ENCODE results near the gene DTX2. TPM values are rescaled to one million over a fixed set of nuclear protein-coding genes. Genes with fewer than 3 reads are reported as not detected.
"Not testable (repeated sequence)": the region's sequence is repeated elsewhere in the genome, so short reads cannot be mapped to it uniquely, and the experiment has no call there.

DTX2 gene
- total RNA-seq, 2 experiments from 2014 or later = 28.0 to 30.6 TPM

GRCh38 chr7:76428868-76429805 is 32.4 kb upstream of the DTX2 start:
- Mint-ChIP-seq H3K27ac (no peak overlapping the region), H3K27me3 (ENCODE audit: low read depth) (no peaks in the 10 kb centered on the region), H3K9me3 (ENCODE audit: insufficient read depth) (no peaks in the 10 kb centered on the region), H3K36me3 (ENCODE audit: low read depth) (no peaks in the 10 kb centered on the region), H3K4me3 (no peak overlapping the region), H3K4me1 (ENCODE audit: low read depth) (peaks cover 7% of the 10 kb centered on the region)
- DNase-seq (no peak), ATAC-seq (no peak)
- ChIA-PET CTCF (no interaction called here), POLR2A (no interaction called here)

DNA sequence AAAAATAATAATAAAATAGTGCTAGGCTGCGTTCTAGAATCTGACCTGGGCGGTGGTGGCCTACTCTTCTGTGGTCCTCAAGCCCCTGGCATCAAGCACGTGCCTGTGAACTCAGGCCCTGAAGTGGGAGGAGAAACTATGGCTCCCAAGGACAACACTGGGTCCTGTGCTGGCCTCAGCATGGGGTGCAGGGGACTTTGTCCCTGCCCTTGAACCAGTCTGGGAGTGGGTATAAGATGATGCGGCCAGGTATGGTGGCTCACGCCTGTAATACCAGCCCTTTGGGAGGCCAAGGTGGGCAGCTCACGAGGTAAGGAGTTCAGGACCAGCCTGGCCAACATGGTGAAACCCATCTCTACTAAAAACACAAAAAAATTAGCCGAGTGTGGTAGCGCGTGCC is 31.3 kb upstream of the DTX2 start:
- Mint-ChIP-seq H3K4me3 (no peak overlapping the region), H3K27ac (no peak overlapping the region), H3K36me3 (ENCODE audit: low read depth) (no peaks in the 10 kb centered on the region), H3K9me3 (ENCODE audit: insufficient read depth) (no peaks in the 10 kb centered on the region), H3K4me1 (ENCODE audit: low read depth) (peaks cover under 1% of the 10 kb centered on the region), H3K27me3 (ENCODE audit: low read depth) (no peaks in the 10 kb centered on the region)
- CTCF ChIA-PET = no interaction called here
- DNase-seq (no peak), ATAC-seq (no peak)
- POLR2A ChIA-PET = no interaction called here

- DNase-seq (no peak), ATAC-seq (no peak)
- CTCF ChIA-PET = no interaction called here
- Mint-ChIP-seq H3K4me1 (ENCODE audit: low read depth) (no peaks in the 10 kb centered on the region), H3K27me3 (ENCODE audit: low read depth) (no peaks in the 10 kb centered on the region), H3K4me3 (no peak overlapping the region), H3K36me3 (ENCODE audit: low read depth) (no peaks in the 10 kb centered on the region), H3K27ac (no peak overlapping the region), H3K9me3 (ENCODE audit: insufficient read depth) (no peaks in the 10 kb centered on the region)
- POLR2A ChIA-PET = no interaction called here
Measured at GRCh38 chr7:76430836-76431235, 30.7 kb upstream of the DTX2 start.

- H3K4me1 Mint-ChIP-seq (ENCODE audit: low read depth); CTCF ChIA-PET; POLR2A ChIA-PET; H3K4me3 Mint-ChIP-seq; H3K27ac Mint-ChIP-seq; H3K36me3 Mint-ChIP-seq (ENCODE audit: low read depth); H3K27me3 Mint-ChIP-seq (ENCODE audit: low read depth); H3K9me3 Mint-ChIP-seq (ENCODE audit: insufficient read depth): not testable (repeated sequence)
- DNase-seq (peak; percentile 77), ATAC-seq (peak; percentile 71)
Measured at GRCh38 chr7:76437873-76438272, 23.6 kb upstream of the DTX2 start.

- H3K27ac Mint-ChIP-seq; H3K4me3 Mint-ChIP-seq; H3K9me3 Mint-ChIP-seq (ENCODE audit: insufficient read depth); H3K36me3 Mint-ChIP-seq (ENCODE audit: low read depth); ATAC-seq; POLR2A ChIA-PET; H3K4me1 Mint-ChIP-seq (ENCODE audit: low read depth); CTCF ChIA-PET; H3K27me3 Mint-ChIP-seq (ENCODE audit: low read depth); DNase-seq: not testable (repeated sequence)
Measured at GRCh38 chr7:76439120-76439888, 22.2 kb upstream of the DTX2 start.

- H3K27me3 Mint-ChIP-seq (ENCODE audit: low read depth); POLR2A ChIA-PET; H3K4me3 Mint-ChIP-seq; DNase-seq; ATAC-seq; H3K9me3 Mint-ChIP-seq (ENCODE audit: insufficient read depth); H3K36me3 Mint-ChIP-seq (ENCODE audit: low read depth); H3K27ac Mint-ChIP-seq: not testable (repeated sequence)
- peaks cover 14% of the 10 kb centered on the region for H3K4me1 Mint-ChIP-seq (ENCODE audit: low read depth)
- CTCF ChIA-PET = interaction anchor here (0.6 kb wide), 1 partner anchor 184 kb away, joined by 4 read pairs; no protein-coding TSS in a partner anchor
Measured at GRCh38 chr7:76440404-76440803, 21.1 kb upstream of the DTX2 start.

- POLR2A ChIA-PET; H3K9me3 Mint-ChIP-seq (ENCODE audit: insufficient read depth); H3K27me3 Mint-ChIP-seq (ENCODE audit: low read depth); H3K27ac Mint-ChIP-seq; H3K4me3 Mint-ChIP-seq; CTCF ChIA-PET; H3K36me3 Mint-ChIP-seq (ENCODE audit: low read depth); DNase-seq: not testable (repeated sequence)
- H3K4me1 Mint-ChIP-seq (ENCODE audit: low read depth) = peaks cover 16% of the 10 kb centered on the region
- peak; percentile 50 for ATAC-seq
Measured at GRCh38 chr7:76441792-76442191, 19.7 kb upstream of the DTX2 start.

- peaks cover 16% of the 10 kb centered on the region for H3K4me1 Mint-ChIP-seq (ENCODE audit: low read depth)
- H3K36me3 Mint-ChIP-seq (ENCODE audit: low read depth); H3K9me3 Mint-ChIP-seq (ENCODE audit: insufficient read depth); DNase-seq; ATAC-seq; H3K4me3 Mint-ChIP-seq; CTCF ChIA-PET; H3K27me3 Mint-ChIP-seq (ENCODE audit: low read depth); H3K27ac Mint-ChIP-seq; POLR2A ChIA-PET: not testable (repeated sequence)
Measured at GRCh38 chr7:76442664-76443446, 18.7 kb upstream of the DTX2 start.

DNA sequence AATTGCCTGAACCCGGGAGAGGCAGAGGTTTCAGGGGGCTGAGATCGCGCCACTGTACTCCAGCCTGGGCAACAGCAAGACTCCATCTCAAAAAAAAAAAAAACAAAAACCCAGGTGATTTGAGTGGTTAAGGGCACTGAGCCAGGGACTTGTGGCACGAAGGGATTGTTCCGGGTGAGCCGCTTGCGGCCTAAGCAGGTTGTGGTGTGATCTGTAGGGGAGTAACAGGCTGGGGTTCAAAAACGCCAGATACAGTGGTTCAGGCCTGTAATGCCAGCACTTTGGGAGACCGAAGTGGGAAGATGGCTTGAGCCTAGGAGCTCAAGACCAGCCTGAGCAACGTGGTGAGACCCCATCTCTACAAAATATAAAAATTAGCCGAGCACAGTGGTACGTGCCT is 17.7 kb upstream of the DTX2 start:
- POLR2A ChIA-PET; H3K27me3 Mint-ChIP-seq (ENCODE audit: low read depth); CTCF ChIA-PET; H3K36me3 Mint-ChIP-seq (ENCODE audit: low read depth); H3K9me3 Mint-ChIP-seq (ENCODE audit: insufficient read depth); DNase-seq: not testable (repeated sequence)
- H3K4me1 Mint-ChIP-seq (ENCODE audit: low read depth) = peaks cover 16% of the 10 kb centered on the region
- peak overlapping the region; percentile 40 for H3K4me3 Mint-ChIP-seq
- peak overlapping the region; percentile 70 for H3K27ac Mint-ChIP-seq
- ATAC-seq = peak; percentile 56

DNA sequence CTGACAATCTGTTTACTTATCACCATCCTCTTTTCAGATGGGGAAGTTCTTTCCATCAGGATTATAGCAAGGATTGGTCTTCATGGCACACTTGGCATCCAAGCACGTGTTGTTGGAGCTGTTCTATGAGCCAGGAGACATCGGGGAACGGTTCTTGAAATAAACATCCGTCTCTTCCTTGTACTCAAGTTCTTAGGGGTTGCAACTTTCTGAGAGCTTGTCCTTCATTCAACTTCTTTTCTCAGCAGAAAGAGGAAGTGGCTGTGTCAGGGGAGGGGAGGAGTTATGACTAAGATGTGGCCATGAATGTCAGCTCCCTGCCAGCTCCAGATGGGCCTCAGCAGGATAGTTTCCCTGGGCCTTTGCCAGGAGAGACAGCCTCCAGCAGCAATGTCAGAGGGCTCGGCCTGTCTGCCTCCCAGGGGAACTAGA is 15.9 kb upstream of the DTX2 start:
- POLR2A ChIA-PET; H3K27me3 Mint-ChIP-seq (ENCODE audit: low read depth); H3K36me3 Mint-ChIP-seq (ENCODE audit: low read depth); CTCF ChIA-PET; H3K9me3 Mint-ChIP-seq (ENCODE audit: insufficient read depth): not testable (repeated sequence)
- peaks cover 16% of the 10 kb centered on the region for H3K4me1 Mint-ChIP-seq (ENCODE audit: low read depth)
- peak overlapping the region; percentile 60 for H3K4me3 Mint-ChIP-seq
- DNase-seq (peak; percentile 43), ATAC-seq (peak; percentile 84)
- H3K27ac Mint-ChIP-seq = peak overlapping the region; percentile 85

DNA sequence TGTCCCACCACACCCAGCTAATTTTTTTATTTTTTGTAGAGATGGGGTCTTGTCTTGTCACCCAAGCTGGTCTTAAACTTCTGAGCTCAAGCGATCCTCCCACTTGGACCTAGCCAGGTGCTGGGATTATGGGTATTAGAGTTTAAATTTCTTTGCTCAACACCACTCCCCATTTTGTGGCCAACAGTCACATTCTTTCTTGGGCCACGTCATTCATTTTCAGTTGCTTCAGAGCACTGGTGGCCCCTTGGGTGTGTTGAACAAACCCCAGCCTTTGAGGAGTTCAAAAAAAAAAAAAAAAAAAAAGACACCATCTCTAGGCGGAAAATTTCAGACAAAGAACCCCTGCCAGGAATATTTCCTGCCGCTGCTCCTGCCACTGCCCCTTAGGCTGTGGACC is 4.5 kb upstream of the DTX2 start:
- H3K36me3 Mint-ChIP-seq (ENCODE audit: low read depth); DNase-seq; ATAC-seq; H3K4me1 Mint-ChIP-seq (ENCODE audit: low read depth); H3K4me3 Mint-ChIP-seq; POLR2A ChIA-PET; H3K27me3 Mint-ChIP-seq (ENCODE audit: low read depth); H3K27ac Mint-ChIP-seq; CTCF ChIA-PET; H3K9me3 Mint-ChIP-seq (ENCODE audit: insufficient read depth): not testable (repeated sequence)

DNA sequence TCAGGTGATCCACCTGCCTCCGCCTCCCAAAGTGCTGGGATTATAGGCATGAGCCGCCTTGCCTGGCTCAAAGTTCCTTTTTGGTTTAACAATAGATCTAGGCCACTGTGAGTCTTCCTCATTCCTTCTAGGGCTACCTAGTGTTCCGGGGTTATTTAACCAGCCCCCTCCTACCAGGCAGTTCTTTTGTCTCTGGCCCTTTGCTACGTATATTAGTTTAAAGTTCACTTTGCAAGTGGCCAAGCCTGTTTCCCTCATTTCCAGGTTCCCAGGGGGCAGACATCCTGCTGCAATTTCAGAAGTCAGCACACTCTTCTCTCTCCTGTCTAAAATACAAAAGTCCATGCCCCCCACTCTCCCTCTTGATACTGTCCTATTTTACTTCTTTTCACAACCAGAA is 3.0 kb upstream of the DTX2 start:
- H3K9me3 Mint-ChIP-seq (ENCODE audit: insufficient read depth); H3K27ac Mint-ChIP-seq; H3K4me1 Mint-ChIP-seq (ENCODE audit: low read depth); H3K36me3 Mint-ChIP-seq (ENCODE audit: low read depth); H3K4me3 Mint-ChIP-seq; H3K27me3 Mint-ChIP-seq (ENCODE audit: low read depth); DNase-seq; ATAC-seq; CTCF ChIA-PET; POLR2A ChIA-PET: not testable (repeated sequence)
